Keratinocyte (primary cell): ENCODE measurements around the gene NCKIPSD.

Experiments
- CTCF ChIP-seq, 3 experiments: IDR thresholded peaks in 1 of 3; conservative IDR thresholded peaks in 1 of 3; optimal IDR thresholded peaks in 1 of 3; 2 replicates in 2 of 3; 3 replicates in 1 of 3; pipeline versions ENCODE3 to v1.5.1; 2011; ENCODE audit warnings: low read length in 3 of 3, mild to moderate bottlenecking in 3 of 3, moderate library complexity in 2 of 3, control low read depth in 1 of 3, inconsistent platforms in 1 of 3; ENCODE audit not compliant: insufficient read depth in 2 of 3; ENCODE audit errors: extremely low read depth in 1 of 3
- EZH2 ChIP-seq: IDR thresholded peaks from one replicate; pipeline ENCODE4 v1.6.1; 2012; ENCODE audit warnings: inconsistent platforms, mild to moderate bottlenecking, low read length, moderate library complexity

GRCh38 chr3:48684054-48684349, 1.7 kb downstream of the NCKIPSD start:
- no peak for TF ChIP-seq CTCF (optimal IDR thresholded peaks at IDR 0.05 in 1 of 3, IDR thresholded peaks at IDR 0.05 in 1 of 3, conservative IDR thresholded peaks at IDR 0.05 in 1 of 3; ENCODE audit: extremely low read depth in 1 of 3, insufficient read depth in 2 of 3, low read length in 3 of 3)
- no peak for TF ChIP-seq EZH2
